Kasumi-1 (cell line): Measurements from ENCODE around the gene CASQ1.

ENCODE experiments used
- DNase-seq, 2 experiments: peaks; one replicate each; lab custom pipeline; 2025; lab: John Stamatoyannopoulos, UW

Gene CASQ1

GRCh38 chr1:160189649-160190625, at the start of gene CASQ1:
CASQ1 (plus strand) TSS chr1:160190575; CDS start chr1:160190752, 177 bp downstream.
- no peak for DNase-seq

- DNase-seq: peak; percentile 82 to 85
Measured at GRCh38 chr1:160143695-160144094, 46.7 kb upstream of the CASQ1 start.

- DNase-seq: no peak
Measured at GRCh38 chr1:160144921-160145320, 45.5 kb upstream of the CASQ1 start.

- no peak for DNase-seq
Measured at GRCh38 chr1:160146107-160146506, 44.3 kb upstream of the CASQ1 start.

- no peak for DNase-seq
Measured at GRCh38 chr1:160148121-160148520, 42.3 kb upstream of the CASQ1 start.

- no peak for DNase-seq
Measured at GRCh38 chr1:160149233-160149632, 41.1 kb upstream of the CASQ1 start.

- DNase-seq: no peak
Measured at GRCh38 chr1:160149716-160150115, 40.7 kb upstream of the CASQ1 start.

- DNase-seq: no peak
Measured at GRCh38 chr1:160151303-160151702, 39.1 kb upstream of the CASQ1 start, which contains the start of gene ATP1A4. ATP1A4 (plus strand) TSS chr1:160151603; CDS start chr1:160152041, 438 bp downstream.

- peak; percentile 7 to 8 for DNase-seq
Measured at GRCh38 chr1:160154790-160155189, 35.6 kb upstream of the CASQ1 start.

GRCh38 chr1:160156361-160156760, 34.0 kb upstream of the CASQ1 start:
- DNase-seq: no peak

- no peak for DNase-seq
Measured at GRCh38 chr1:160157174-160157573, 33.2 kb upstream of the CASQ1 start.

GRCh38 chr1:160158031-160158430, 32.3 kb upstream of the CASQ1 start:
- DNase-seq: no peak

- DNase-seq: no peak
Measured at GRCh38 chr1:160158534-160158933, 31.8 kb upstream of the CASQ1 start.

- DNase-seq: no peak
Measured at GRCh38 chr1:160159846-160160245, 30.5 kb upstream of the CASQ1 start.

GRCh38 chr1:160161965-160162705, 28.2 kb upstream of the CASQ1 start:
- peak in 1 of 2 experiments; percentile 12 for DNase-seq

GRCh38 chr1:160162931-160163330, 27.4 kb upstream of the CASQ1 start:
- DNase-seq: no peak

GRCh38 chr1:160163615-160164014, 26.8 kb upstream of the CASQ1 start:
- DNase-seq: no peak

- no peak for DNase-seq
Measured at GRCh38 chr1:160164121-160164520, 26.3 kb upstream of the CASQ1 start.

- DNase-seq: no peak
Measured at GRCh38 chr1:160166166-160166868, 24.1 kb upstream of the CASQ1 start.

- DNase-seq: no peak
Measured at GRCh38 chr1:160167056-160167455, 23.3 kb upstream of the CASQ1 start.

GRCh38 chr1:160167580-160167979, 22.8 kb upstream of the CASQ1 start:
- peak in 1 of 2 experiments; percentile 22 for DNase-seq

- no peak for DNase-seq
Measured at GRCh38 chr1:160168016-160168415, 22.4 kb upstream of the CASQ1 start.
